ENCODE measurements around the gene LRMDA. TPM values are rescaled to one million over a fixed set of nuclear protein-coding genes. Genes with fewer than 3 reads are reported as not detected.

The LRMDA gene
- total and polyA plus RNA-seq, 2 of the 4 experiments (the other 2 are of a cell fraction) = 0.07 TPM; not detected in 1

- dilution Hi-C loops (cut with HindIII; ENCODE audit: low sequenced_read_pairs, unreplicated experiment) (no loop called here), intact Hi-C loops (cut with micrococcal nuclease) (no loop called here), in situ Hi-C loops (cut with MboI; ENCODE audit: low sequenced_read_pairs) (loop anchor here (25.0 kb wide), 3 partner anchors 619 to 1569 kb away; no protein-coding TSS in a partner anchor)
- Histone ChIP-seq H3K9ac (ENCODE audit: low read depth, low read length) (no peak overlapping the region), H3K56ac (ENCODE audit: extremely low read depth, insufficient read depth, low read length) (no peak overlapping the region), H3K27ac (ENCODE audit: insufficient read depth, low read length) (no peak overlapping the region), H2BK15ac (ENCODE audit: low read depth, low read length) (no peak overlapping the region), H3K4me1 (ENCODE audit: control insufficient read depth, insufficient read depth, low read length) (no peaks in the 10 kb centered on the region), H3K4ac (ENCODE audit: low read depth, low read length) (no peak overlapping the region), H3K4me2 (ENCODE audit: low read depth, low read length) (no peak overlapping the region), H3K9me3 (ENCODE audit: control insufficient read depth, insufficient read depth, low read length) (no peaks in the 10 kb centered on the region), H3K4me3 (ENCODE audit: insufficient read depth, low read depth, low read length) (no peak overlapping the region), H2BK120ac (ENCODE audit: low read depth, low read length) (no peak overlapping the region), H3K9me1 (ENCODE audit: insufficient read depth, low read length) (no peaks in the 10 kb centered on the region), H3K23ac (ENCODE audit: low read depth, low read length) (no peak overlapping the region), H2AK9ac (replicated peaks; ENCODE audit: low read depth, low read length, poor library complexity) (no peak overlapping the region), H3K79me1 (ENCODE audit: low read depth in 1 of 2, low read length in 2 of 2) (no peaks in the 10 kb centered on the region), H3K36me3 (ENCODE audit: control insufficient read depth, insufficient read depth, low read length) (no peaks in the 10 kb centered on the region), H4K5ac (ENCODE audit: low read depth, low read length) (no peak overlapping the region), H3K14ac (replicated peaks; ENCODE audit: low read depth, low read length) (no peak overlapping the region), H3K27me3 (ENCODE audit: control insufficient read depth, insufficient read depth, low read length) (peaks cover 28% of the 10 kb centered on the region), H4K8ac (ENCODE audit: low read depth in 2 of 2, low read length in 2 of 2) (no peak overlapping the region), H4K20me1 (ENCODE audit: insufficient read depth, low read length) (no peaks in the 10 kb centered on the region), H2BK5ac (ENCODE audit: low read depth, low read length, poor library complexity, severe bottlenecking) (no peak overlapping the region), H4K91ac (ENCODE audit: insufficient read depth, low read depth, low read length) (no peak overlapping the region), H2AFZ (replicated peaks; ENCODE audit: low read length, poor library complexity) (no peak overlapping the region), H2AK5ac (ENCODE audit: low read depth, low read length) (no peak overlapping the region), H3K18ac (ENCODE audit: low read depth, low read length) (no peak overlapping the region), H2BK20ac (ENCODE audit: low read depth, low read length) (no peak overlapping the region)
- no peak for ATAC-seq (ENCODE audit: low read depth)
- ChIA-PET CTCF (no interaction called here), POLR2A (ENCODE audit: unreplicated experiment) (no interaction called here)
- no peak for TF ChIP-seq ELK1 (IDR thresholded peaks at IDR 0.05; ENCODE audit: borderline replicate concordance, low read depth, low read length)
- TF ChIP-seq MXI1 (IDR thresholded peaks at IDR 0.05; ENCODE audit: borderline replicate concordance, low read depth, low read length) = no peak
- no peak for TF ChIP-seq MAZ (IDR thresholded peaks at IDR 0.05; ENCODE audit: borderline replicate concordance, low read depth, low read length)
- TF ChIP-seq RFX5 (IDR thresholded peaks at IDR 0.05; ENCODE audit: low read depth, low read length) = no peak
- TF ChIP-seq POLR2A (IDR thresholded peaks at IDR 0.05; ENCODE audit: low read depth, low read length) = no peak
- 33% methylated on average over 1 of the region's 4 CpGs; no CpG with 5 or more reads in 1 of the 2 experiments for WGBS, 2 experiments (ENCODE audit: extremely low coverage in 2 of 2, insufficient read length in 1 of 2)
- no TSS peak for BruUV-seq (replicated peaks)
- DNase-seq = no peak
Measured at GRCh38 chr10:75418293-75418692, 13.1 kb upstream of the LRMDA start.

All from IMR-90 (cell line).